VCaP (cell line): Measurements from ENCODE around the gene SFPQ.
"Not testable (repeated sequence)": the region's sequence is repeated elsewhere in the genome, so short reads cannot be mapped to it uniquely, and the experiment has no call there.

Experiments
- H3K27ac ChIP-seq: fragments of 450-650 bp; 2 replicates; pipeline ENCODE4 v1.5.1; 2017
- TF ChIP-seq, protein P1 (sequence below): fragments of 450-650 bp; conservative IDR thresholded peaks from 2 replicates; pipeline ENCODE4 v1.5.1; 2017; ENCODE audit warnings: mild to moderate bottlenecking, moderate library complexity

SFPQ gene, protein sequence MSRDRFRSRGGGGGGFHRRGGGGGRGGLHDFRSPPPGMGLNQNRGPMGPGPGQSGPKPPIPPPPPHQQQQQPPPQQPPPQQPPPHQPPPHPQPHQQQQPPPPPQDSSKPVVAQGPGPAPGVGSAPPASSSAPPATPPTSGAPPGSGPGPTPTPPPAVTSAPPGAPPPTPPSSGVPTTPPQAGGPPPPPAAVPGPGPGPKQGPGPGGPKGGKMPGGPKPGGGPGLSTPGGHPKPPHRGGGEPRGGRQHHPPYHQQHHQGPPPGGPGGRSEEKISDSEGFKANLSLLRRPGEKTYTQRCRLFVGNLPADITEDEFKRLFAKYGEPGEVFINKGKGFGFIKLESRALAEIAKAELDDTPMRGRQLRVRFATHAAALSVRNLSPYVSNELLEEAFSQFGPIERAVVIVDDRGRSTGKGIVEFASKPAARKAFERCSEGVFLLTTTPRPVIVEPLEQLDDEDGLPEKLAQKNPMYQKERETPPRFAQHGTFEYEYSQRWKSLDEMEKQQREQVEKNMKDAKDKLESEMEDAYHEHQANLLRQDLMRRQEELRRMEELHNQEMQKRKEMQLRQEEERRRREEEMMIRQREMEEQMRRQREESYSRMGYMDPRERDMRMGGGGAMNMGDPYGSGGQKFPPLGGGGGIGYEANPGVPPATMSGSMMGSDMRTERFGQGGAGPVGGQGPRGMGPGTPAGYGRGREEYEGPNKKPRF

DNA sequence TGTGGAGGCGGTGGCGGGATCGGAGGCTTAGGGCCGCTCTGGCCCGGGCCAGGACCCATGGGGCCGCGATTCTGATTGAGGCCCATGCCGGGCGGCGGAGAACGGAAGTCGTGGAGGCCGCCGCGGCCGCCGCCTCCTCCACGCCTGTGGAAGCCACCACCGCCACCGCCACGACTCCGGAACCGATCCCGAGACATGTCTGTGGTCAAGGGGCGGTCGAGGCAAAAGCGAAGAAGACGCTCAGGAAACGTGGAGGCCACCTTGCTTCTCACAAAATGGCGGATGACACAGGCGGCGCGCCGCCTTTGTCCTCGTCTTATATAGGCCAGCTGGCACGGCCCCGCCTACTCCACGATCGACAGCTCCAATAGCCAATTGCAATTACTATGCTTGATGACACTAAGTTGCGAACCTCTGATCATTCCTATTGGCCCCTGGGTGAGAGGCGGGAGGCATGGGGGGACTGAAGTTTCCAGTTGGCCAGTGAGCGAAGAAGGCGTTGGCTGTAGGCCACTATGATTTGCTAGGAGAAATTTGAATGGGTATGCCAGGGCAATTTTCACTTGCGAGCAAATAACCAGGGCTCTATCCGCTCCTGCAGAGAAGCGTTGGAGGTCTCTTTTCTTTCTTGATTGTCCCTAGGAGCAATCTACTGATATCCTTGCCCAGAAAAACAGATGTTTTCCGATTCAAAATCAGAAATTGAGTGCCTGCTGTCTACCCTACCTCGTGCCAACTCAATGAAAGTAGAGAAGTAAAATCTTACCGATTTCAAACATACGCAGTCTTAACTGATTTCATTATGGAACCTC lies at the start of gene SFPQ:
Gene SFPQ (minus strand): TSS at position 293 of the 812 bp plus-strand sequence. CDS start 96 bp downstream, at position 197.
- TF ChIP-seq, protein P1, sequence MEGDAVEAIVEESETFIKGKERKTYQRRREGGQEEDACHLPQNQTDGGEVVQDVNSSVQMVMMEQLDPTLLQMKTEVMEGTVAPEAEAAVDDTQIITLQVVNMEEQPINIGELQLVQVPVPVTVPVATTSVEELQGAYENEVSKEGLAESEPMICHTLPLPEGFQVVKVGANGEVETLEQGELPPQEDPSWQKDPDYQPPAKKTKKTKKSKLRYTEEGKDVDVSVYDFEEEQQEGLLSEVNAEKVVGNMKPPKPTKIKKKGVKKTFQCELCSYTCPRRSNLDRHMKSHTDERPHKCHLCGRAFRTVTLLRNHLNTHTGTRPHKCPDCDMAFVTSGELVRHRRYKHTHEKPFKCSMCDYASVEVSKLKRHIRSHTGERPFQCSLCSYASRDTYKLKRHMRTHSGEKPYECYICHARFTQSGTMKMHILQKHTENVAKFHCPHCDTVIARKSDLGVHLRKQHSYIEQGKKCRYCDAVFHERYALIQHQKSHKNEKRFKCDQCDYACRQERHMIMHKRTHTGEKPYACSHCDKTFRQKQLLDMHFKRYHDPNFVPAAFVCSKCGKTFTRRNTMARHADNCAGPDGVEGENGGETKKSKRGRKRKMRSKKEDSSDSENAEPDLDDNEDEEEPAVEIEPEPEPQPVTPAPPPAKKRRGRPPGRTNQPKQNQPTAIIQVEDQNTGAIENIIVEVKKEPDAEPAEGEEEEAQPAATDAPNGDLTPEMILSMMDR = no peak
- peak within 1 kb of the TSS; percentile 97 for H3K27ac ChIP-seq

DNA sequence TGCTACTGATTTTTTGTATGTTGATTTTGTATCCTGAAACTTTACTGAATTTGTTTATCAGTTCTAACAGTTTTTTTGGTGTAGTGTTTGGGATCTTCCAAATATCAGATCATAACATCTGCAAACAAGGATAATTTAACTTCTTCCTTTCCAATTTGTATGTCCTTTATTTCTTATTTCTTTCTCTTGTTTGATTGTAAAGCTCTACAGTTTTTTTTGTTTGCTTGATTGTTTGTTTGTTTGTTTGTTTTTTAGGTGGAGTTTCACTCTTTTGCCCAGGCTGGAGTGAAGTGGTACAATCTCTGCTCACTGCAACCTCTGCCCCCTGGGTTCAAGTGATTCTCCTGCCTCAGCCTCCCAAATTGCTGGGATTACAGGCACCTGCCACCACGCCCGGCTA lies 43.8 kb upstream of the SFPQ start:
- not testable (repeated sequence) for H3K27ac ChIP-seq

DNA sequence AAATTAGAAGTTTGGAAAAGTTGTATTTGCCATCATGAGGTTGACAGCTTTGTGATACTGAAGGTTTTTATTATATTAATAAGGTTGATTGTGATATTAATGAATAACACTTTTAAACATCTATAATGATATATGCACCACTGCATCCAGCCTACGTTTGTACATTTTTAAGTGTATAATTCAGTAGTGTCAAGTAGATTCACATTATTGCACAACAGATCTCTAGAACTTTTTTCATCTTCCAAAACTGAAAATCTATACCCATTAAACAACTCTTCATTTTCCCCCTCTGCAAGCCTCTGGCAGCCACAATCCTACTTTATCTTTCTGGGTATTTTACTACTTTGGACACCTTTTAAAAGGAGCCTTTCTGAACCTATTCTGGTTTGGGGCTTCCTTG lies 38.3 kb upstream of the SFPQ start:
- no peak overlapping the region for H3K27ac ChIP-seq
- TF ChIP-seq, protein P1 = no peak

DNA sequence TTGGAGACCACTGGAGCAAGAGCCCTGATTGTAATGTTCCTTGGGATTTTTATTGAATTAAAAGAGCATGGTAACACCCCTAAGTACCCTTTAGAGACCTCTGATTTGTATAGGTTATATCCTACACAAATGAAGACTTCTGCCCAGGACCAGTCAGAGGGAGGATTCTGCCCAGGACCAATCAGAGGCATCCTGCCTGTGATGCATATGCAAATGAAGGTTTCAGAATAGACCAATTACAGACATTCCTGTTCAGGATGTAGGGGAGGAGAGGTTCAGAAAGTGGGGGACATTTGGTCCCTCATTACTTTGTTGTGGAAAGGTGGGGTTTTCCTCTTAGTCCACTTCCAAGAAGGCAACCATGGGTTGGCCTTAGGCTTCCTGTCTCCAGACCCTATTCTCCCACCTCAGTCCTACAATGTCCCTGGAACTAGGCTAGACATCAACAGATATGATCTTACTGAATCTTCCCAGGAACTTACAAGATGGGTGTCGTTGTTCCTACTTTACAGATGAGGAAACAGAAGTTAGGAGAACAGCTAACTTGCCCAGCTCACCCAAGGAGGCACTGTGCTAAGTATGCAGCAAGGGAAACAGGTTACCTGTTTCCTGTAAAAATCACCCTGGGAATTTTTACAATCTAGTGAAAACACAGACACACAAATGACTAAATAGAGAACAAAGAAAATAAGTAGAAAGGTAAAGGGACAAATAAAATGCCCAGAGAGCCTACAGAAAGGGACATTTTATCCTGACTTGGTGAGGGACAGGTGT lies 36.8 kb upstream of the SFPQ start:
- TF ChIP-seq, protein P1 = no peak
- no peak overlapping the region for H3K27ac ChIP-seq

DNA sequence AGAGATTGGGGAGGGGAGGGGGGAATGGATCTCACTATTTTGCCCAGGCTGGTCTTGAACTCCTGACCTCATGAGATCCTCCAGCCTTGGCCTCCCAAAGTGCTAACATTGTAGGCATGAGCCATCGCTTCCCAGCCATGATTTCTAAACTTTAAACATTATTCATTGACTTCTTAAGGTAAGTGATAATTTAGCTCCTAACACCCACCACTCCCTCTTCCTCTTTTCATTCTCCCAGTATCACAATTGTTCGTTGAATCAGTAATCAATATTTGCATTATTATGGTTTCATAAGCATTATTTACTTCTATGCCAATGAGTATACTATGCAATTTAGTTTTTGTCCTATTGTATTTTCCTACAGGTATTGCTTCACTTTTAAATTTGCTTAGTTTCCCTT lies 33.6 kb upstream of the SFPQ start:
- no peak overlapping the region for H3K27ac ChIP-seq
- TF ChIP-seq, protein P1 = no peak

DNA sequence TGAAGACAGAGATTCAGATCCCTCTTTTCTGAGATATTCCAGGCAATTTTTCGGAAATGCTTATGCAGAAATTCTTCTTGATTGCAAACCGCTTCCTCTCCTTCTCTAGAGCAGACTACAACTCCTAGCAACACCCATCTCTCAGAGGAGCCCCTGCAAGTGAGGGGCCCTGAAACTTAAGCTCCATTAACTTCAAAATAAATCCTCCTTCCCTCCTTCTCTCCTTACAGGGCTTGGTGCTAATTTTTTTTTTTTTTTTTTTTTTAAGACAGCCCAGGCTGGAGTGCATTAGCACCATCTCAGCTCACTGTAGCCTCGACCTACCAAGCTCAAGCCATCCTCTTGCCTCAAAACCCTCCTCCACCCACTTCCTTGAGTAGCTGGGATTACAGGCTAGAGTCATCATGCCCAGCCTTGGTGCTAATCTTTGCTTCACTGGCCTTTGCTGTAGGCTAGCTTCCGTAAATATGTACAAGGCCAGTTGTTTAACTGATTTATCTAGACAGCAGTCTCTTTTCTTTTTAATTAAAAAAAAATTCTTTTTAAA lies 30.2 kb upstream of the SFPQ start:
- peak overlapping the region; percentile 4; the same call in 1 of the 2 replicates for H3K27ac ChIP-seq
- TF ChIP-seq, protein P1 = no peak
